Suprapubic skin (tissue), 4 donors: ENCODE results near the gene LHX3.

ENCODE experiments used
- EP300 ChIP-seq: sonication (generic); formaldehyde crosslinking; IDR thresholded peaks from one replicate; pipeline ENCODE4 v1.6.1; 2017; ENCODE audit warnings: antibody characterized with exemption
- POLR2AphosphoS5 ChIP-seq, 3 donors: sonication (generic); formaldehyde crosslinking; IDR thresholded peaks; one replicate each; pipeline ENCODE4 v1.6.1; 2017; ENCODE audit warnings: antibody characterized with exemption in 3 of 3
- TF ChIP-seq, protein P1 (sequence below), 2 donors: fragments of 200-600 bp in 1 of 2; fragments of 450-650 bp in 1 of 2; sonication (generic) in 1 of 2; IDR thresholded peaks; one replicate each; pipeline ENCODE4 v1.5.1; 2016 to 2019; ENCODE audit warnings: antibody characterized with exemption in 2 of 2, mild to moderate bottlenecking in 1 of 2, moderate library complexity in 1 of 2

DNA sequence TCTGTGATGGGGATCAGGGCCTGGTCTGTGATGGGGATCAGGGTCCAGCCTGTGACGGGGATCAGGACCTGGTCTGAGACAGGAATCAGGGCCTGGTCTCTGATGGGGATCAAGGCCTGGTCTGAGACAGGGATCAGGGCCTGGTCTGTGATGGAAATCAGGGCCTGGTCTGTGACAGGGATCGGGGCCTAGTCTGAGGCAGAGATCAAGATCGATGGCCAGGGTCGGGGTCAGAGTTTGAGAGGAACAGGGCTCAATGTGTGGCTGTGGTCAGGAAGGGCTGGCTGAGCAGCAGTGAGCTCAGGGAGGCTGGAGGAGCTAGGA, 52.4 kb downstream of the LHX3 start:
- TF ChIP-seq, protein P1, sequence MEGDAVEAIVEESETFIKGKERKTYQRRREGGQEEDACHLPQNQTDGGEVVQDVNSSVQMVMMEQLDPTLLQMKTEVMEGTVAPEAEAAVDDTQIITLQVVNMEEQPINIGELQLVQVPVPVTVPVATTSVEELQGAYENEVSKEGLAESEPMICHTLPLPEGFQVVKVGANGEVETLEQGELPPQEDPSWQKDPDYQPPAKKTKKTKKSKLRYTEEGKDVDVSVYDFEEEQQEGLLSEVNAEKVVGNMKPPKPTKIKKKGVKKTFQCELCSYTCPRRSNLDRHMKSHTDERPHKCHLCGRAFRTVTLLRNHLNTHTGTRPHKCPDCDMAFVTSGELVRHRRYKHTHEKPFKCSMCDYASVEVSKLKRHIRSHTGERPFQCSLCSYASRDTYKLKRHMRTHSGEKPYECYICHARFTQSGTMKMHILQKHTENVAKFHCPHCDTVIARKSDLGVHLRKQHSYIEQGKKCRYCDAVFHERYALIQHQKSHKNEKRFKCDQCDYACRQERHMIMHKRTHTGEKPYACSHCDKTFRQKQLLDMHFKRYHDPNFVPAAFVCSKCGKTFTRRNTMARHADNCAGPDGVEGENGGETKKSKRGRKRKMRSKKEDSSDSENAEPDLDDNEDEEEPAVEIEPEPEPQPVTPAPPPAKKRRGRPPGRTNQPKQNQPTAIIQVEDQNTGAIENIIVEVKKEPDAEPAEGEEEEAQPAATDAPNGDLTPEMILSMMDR (IDR thresholded peaks at IDR 0.05), result no peak
- no peak for TF ChIP-seq EP300
- no peak for TF ChIP-seq POLR2AphosphoS5 (IDR thresholded peaks at IDR 0.05)
